Measurements from ENCODE around the gene PDGFRB.

Gene PDGFRB

DNA sequence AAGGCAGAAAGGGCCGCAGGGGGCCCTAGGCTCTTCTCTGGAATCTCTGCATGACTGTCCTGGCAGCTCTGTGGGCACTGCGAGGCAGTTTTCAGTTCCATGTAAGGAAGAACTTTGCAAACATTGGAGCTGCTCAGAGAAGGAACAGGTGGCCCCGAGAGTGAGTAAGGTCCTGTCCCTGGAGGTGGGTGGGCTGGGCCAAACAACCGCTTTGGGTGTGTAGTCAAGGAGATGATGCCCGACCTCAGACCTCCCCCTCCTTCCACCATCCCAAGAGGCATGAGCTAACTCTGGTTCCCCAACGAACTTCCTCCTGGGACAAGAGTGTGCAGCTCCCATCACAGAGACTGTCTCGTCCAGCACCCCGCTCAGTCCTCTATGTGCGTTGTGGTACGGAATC, 89.8 kb downstream of the PDGFRB start:
- Histone ChIP-seq H3K4me3 (ENCODE audit: insufficient read depth, low read length, poor library complexity, severe bottlenecking) (no peak overlapping the region), H3F3A (ENCODE audit: insufficient read depth) (no peaks in the 10 kb centered on the region), H3K27me3 (ENCODE audit: low read length) (no peaks in the 10 kb centered on the region), H3K4me2 (ENCODE audit: low read depth, low read length, poor library complexity, severe bottlenecking) (no peak overlapping the region), H2AFZ (ENCODE audit: low read depth, low read length, severe bottlenecking) (no peak overlapping the region), H4K20me1 (ENCODE audit: low read depth, low read length) (no peaks in the 10 kb centered on the region), H3K79me2 (ENCODE audit: insufficient read depth, low read length) (no peaks in the 10 kb centered on the region), H3K36me3 (ENCODE audit: low read length) (no peaks in the 10 kb centered on the region), H3K9ac (ENCODE audit: low read length) (no peak overlapping the region), H3K9me3 (ENCODE audit: insufficient read depth, low read length) (no peaks in the 10 kb centered on the region), H3K27ac (ENCODE audit: low read depth, low read length) (no peak overlapping the region), H3K9me2 (replicated peaks; ENCODE audit: insufficient read depth, low read length) (no peaks in the 10 kb centered on the region)
- TF ChIP-seq, protein P1, sequence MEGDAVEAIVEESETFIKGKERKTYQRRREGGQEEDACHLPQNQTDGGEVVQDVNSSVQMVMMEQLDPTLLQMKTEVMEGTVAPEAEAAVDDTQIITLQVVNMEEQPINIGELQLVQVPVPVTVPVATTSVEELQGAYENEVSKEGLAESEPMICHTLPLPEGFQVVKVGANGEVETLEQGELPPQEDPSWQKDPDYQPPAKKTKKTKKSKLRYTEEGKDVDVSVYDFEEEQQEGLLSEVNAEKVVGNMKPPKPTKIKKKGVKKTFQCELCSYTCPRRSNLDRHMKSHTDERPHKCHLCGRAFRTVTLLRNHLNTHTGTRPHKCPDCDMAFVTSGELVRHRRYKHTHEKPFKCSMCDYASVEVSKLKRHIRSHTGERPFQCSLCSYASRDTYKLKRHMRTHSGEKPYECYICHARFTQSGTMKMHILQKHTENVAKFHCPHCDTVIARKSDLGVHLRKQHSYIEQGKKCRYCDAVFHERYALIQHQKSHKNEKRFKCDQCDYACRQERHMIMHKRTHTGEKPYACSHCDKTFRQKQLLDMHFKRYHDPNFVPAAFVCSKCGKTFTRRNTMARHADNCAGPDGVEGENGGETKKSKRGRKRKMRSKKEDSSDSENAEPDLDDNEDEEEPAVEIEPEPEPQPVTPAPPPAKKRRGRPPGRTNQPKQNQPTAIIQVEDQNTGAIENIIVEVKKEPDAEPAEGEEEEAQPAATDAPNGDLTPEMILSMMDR (IDR thresholded peaks at IDR 0.05; ENCODE audit: insufficient read depth, low read length, poor library complexity, severe bottlenecking): no peak
- no peak for TF ChIP-seq EZH2phosphoT487 (conservative IDR thresholded peaks at IDR 0.05; ENCODE audit: low read length)

DNA sequence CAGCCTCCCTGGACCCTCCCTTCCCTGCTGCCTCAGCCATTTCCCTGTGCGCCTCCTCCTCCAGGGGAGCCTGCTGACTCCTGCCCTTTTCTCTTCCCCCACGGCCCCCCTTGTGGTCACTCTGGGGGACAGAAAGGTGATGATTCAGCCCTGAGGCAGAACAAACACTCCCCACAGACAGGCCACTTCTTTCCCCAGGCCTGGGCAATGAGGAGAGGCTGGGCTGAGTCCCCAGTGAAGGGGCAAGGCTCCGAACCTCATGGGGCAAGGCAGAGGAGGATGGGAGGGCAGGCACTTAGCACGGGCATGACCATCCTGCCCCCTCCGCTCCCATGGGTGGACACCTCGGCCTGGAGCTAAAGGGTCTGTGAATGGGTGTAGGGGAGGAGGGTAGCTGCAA, 90.3 kb downstream of the PDGFRB start:
- no peak overlapping the region for H3K4me3 ChIP-seq (ENCODE audit: insufficient read depth, low read length, poor library complexity, severe bottlenecking)
- no peaks in the 10 kb centered on the region for H3F3A ChIP-seq (ENCODE audit: insufficient read depth)
- H3K9me3 ChIP-seq (ENCODE audit: insufficient read depth, low read length): no peaks in the 10 kb centered on the region
- H3K27ac ChIP-seq (ENCODE audit: low read depth, low read length): no peak overlapping the region
- H3K4me2 ChIP-seq (ENCODE audit: low read depth, low read length, poor library complexity, severe bottlenecking): no peak overlapping the region
- H3K9me2 ChIP-seq (replicated peaks; ENCODE audit: insufficient read depth, low read length): no peaks in the 10 kb centered on the region
- no peaks in the 10 kb centered on the region for H3K79me2 ChIP-seq (ENCODE audit: insufficient read depth, low read length)
- no peak overlapping the region for H3K9ac ChIP-seq (ENCODE audit: low read length)
- no peak overlapping the region for H2AFZ ChIP-seq (ENCODE audit: low read depth, low read length, severe bottlenecking)
- no peaks in the 10 kb centered on the region for H3K36me3 ChIP-seq (ENCODE audit: low read length)
- TF ChIP-seq, protein P1 (IDR thresholded peaks at IDR 0.05; ENCODE audit: insufficient read depth, low read length, poor library complexity, severe bottlenecking): no peak
- no peak for TF ChIP-seq EZH2phosphoT487 (conservative IDR thresholded peaks at IDR 0.05; ENCODE audit: low read length)
- no peaks in the 10 kb centered on the region for H3K27me3 ChIP-seq (ENCODE audit: low read length)
- no peaks in the 10 kb centered on the region for H4K20me1 ChIP-seq (ENCODE audit: low read depth, low read length)

DNA sequence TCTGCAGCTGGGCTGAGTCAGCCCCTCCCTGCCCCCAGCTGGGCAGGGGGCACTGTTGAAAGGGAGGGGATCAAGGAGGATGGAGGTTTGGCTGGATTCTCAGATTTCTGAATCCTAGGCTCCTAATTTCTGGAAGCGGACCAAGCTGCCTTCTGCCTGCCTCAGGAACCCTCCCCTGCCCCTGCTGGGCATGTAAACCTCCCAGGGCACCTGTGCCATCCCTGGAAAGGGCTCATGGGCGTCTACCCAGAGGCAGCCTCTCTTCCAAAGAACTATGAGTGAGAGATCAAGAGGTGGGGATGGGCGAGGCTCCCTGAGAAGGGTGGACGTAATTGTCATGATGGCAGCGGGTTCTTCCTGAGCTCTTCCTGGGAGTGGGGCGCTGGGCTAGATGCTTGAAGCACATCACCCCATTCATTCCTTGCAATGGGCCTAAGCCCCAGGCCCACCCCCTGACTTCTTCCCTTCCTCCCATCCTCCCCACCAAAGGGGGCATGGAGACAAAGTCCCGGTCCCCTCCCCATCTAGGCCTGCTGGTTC, 90.9 kb downstream of the PDGFRB start:
- Histone ChIP-seq H2AFZ (ENCODE audit: low read depth, low read length, severe bottlenecking) (no peak overlapping the region), H3K27me3 (ENCODE audit: low read length) (no peaks in the 10 kb centered on the region), H3K27ac (ENCODE audit: low read depth, low read length) (no peak overlapping the region), H3K79me2 (ENCODE audit: insufficient read depth, low read length) (no peaks in the 10 kb centered on the region), H3K9me3 (ENCODE audit: insufficient read depth, low read length) (no peaks in the 10 kb centered on the region), H3K9ac (ENCODE audit: low read length) (no peak overlapping the region), H3K4me2 (ENCODE audit: low read depth, low read length, poor library complexity, severe bottlenecking) (no peak overlapping the region), H3K9me2 (replicated peaks; ENCODE audit: insufficient read depth, low read length) (no peaks in the 10 kb centered on the region), H3K4me3 (ENCODE audit: insufficient read depth, low read length, poor library complexity, severe bottlenecking) (no peak overlapping the region), H3K36me3 (ENCODE audit: low read length) (no peaks in the 10 kb centered on the region), H3F3A (ENCODE audit: insufficient read depth) (no peaks in the 10 kb centered on the region), H4K20me1 (ENCODE audit: low read depth, low read length) (no peaks in the 10 kb centered on the region)
- TF ChIP-seq, protein P1 (IDR thresholded peaks at IDR 0.05; ENCODE audit: insufficient read depth, low read length, poor library complexity, severe bottlenecking): no peak
- TF ChIP-seq EZH2phosphoT487 (conservative IDR thresholded peaks at IDR 0.05; ENCODE audit: low read length): no peak

Data from SU-DHL-6 (cell line).